ENCODE results near the gene SPATA13.
"Not testable (repeated sequence)": the region's sequence is repeated elsewhere in the genome, so short reads cannot be mapped to it uniquely, and the experiment has no call there.

Gene SPATA13

DNA sequence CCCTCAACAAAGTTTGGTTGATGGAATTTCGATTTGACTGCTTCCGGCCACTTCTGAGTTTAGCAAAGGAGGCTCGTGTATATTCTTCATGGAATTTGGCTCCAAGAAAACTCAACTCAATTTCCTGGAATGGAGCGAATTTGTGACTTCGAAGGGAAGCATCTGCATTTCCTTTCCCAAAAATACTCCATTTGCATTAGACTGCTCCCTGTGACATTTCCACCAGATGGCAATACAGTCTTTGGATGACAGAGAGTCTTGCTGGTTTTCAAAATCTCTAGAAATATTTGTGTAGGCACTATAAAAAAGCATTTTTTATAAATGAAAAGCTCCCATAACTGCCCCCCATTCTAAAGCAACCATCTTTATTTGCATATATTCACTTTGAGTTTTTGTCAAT lies 152.9 kb downstream of the SPATA13 start:
- DNase-seq (ENCODE audit: low read depth in 2 of 2): no peak

DNA sequence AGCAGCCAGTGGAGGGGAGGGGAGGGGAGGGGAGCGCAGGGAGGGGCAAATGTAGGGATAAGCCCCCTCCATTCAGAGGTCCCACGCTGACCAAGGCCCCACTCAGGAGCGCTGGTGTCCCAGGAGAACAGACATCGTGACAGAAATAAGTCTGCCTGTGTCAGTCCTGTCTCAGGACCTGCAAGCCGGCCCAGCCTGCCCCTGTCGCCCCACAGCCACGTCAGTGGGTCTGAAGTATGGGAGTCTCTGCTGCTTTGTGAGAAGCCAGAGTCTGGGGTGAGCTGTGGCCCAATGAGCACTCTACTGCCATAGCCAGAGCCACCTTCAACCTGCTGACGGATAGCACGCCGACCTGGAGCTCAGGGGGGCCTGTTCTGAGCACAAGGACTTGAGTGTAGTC lies 157.3 kb downstream of the SPATA13 start:
- DNase-seq (ENCODE audit: low read depth in 2 of 2): not testable (repeated sequence)

DNA sequence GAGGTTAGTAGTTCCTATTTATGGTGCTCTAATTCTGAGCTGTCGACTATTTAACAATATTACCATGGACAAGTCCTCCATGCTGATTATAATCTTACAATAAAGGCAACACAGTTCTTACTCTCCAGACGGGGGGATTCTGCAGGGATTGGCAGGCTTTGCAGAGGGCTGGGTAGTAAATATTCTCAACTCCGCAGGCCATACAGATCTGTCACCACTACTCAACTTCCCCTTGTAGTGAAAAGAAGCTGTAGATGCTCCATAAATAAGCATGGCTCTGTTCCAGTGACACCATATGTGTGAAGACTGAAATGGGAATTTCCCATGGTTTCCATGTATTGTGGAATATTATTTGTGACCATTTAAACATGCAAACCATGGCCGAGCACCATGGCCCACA lies 158.4 kb downstream of the SPATA13 start:
- DNase-seq (ENCODE audit: low read depth in 2 of 2): not testable (repeated sequence)

DNA sequence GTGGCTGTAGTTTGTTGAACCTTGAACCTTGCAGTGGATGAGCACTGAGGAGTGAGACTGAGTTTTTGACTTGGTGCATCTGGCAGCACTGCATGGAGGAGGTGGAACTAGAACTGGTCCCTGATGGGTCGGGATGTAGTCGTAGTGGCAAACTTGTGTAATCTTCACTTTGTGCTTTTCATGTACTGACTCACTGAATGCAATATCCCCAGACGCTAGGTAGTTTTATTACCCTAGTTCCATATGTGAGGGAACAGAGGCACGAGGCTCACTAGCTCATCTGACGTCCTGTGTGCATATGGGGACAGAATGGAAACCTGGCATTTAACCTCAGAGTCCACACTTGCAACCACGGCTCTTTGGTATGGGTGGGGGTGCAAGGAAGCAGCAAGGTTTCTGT lies 159.1 kb downstream of the SPATA13 start:
- not testable (repeated sequence) for DNase-seq (ENCODE audit: low read depth in 2 of 2)

DNA sequence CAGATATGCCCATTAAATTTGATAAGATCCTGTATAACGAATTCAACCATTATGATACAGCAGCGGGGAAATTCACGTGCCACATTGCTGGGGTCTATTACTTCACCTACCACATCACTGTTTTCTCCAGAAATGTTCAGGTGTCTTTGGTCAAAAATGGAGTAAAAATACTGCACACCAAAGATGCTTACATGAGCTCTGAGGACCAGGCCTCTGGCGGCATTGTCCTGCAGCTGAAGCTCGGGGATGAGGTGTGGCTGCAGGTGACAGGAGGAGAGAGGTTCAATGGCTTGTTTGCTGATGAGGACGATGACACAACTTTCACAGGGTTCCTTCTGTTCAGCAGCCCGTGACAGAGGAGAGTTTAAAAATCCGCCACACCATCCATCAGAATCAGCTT lies 160.9 kb downstream of the SPATA13 start:
- not testable (repeated sequence) for DNase-seq (ENCODE audit: low read depth in 2 of 2)

DNA sequence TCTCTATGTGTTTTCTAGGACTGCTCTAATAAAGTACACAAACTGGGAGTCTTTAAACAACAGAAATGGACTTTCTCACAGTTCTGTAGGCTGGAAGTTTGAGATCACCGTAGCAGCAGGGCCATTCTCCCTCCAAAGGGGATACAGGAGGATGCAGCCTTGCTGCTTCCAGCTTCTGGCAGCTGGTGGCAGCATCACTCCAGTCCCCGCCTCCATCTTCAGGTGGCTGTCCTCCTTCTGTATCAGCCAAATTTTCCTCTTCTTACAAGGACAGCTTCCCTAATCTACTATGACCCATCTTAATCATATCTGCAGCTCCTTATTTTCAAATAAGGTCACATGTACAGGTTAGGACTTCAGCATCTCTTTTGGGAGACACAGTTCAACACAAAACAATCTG lies 161.9 kb downstream of the SPATA13 start:
- not testable (repeated sequence) for DNase-seq (ENCODE audit: low read depth in 2 of 2)

GRCh38 chr13:24323036-24323738 lies 162.7 kb downstream of the SPATA13 start:
- no peak for DNase-seq (ENCODE audit: low read depth in 2 of 2)

DNA sequence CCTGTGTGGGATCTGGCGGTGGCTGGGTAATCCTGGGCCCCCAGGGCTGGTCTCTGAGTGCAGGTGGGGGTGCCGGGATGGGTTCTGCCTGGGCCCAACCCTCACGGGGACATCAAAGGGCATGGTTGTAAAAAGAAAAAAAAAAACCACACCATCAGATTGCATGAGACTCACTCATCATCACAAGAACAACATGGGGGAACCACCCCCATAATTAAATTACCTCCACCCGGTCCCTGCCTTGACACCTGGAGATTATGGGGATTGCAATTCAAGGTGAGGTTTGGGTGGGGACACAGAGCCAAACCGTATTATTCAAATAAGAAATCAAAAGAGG lies 163.2 kb downstream of the SPATA13 start:
- DNase-seq (ENCODE audit: low read depth in 2 of 2): no peak

DNA sequence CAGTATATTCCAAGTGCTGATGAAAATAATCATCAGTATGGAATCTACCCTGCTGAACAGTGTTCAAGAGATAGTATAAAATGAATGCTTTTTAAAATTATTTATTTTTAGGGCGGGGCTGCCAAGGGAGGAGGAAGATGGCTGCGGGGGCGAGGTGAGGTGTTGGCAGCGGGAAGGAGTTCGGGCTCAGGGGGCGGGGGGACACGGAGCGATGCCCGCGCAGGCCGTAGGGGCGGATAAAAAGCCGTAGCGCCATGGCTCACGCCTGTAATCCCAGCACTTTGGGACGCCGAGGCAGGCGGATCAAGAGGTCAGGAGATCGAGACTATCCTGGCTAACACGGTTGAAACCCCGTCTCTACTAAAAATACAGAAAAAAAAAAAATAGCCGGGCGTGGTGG lies 167.1 kb downstream of the SPATA13 start:
- DNase-seq (ENCODE audit: low read depth in 2 of 2): not testable (repeated sequence)

DNA sequence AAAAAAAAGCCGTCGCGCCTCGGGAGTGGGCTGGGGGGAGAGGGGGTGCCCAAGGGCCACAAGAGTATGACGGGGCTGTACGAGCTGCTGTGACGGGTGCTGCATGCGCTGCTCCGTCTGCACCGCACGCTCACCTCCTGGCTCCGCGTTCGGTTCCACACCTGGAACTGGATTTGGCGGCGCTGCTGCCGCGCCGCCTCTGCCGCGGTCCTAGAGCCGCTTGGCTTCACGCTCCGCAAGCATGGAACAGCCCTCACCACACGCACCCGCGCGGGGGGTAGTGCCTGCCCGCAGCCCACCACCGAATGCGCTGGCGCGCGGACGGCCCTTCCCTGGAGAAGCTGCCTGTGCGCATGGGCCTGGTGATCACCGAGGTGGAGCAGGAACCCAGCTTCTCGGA lies 167.6 kb downstream of the SPATA13 start:
- no peak for DNase-seq (ENCODE audit: low read depth in 2 of 2)

GRCh38 chr13:24338721-24339120 lies 178.2 kb downstream of the SPATA13 start:
- no peak for DNase-seq (ENCODE audit: low read depth in 2 of 2)

DNA sequence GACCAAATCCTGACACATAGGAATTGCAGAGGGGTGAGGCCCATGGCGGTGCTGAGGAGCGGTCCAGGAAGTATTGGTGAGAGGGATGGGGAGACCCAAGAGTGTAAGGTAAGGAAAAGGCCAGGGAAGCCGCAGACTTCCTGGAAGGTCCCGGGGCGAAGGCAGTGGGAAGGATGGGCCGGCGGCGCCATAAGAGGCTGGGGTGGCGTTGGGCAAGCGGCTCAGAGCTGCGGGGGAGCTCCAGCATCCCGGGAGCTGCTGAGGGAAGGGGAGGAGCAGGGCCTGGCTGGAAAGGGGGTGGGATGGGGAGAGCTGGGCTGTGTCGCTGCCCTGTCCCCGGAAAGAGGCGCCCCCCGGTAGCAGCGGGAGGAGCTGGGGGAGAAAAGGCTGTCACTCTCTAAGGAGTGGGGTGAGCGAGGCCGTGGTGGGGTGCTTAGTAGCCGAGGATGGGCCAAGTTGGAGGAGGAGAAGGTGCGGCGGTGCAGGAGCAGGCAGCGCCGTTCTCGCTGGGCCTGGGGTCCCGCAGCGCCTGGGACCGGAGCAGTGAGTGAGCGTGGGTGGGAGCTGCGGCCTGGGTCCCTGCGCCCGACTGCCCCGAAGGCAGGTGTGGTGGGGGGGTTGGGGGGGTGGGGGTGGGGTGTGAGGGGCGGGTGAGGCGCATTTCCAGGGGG lies 179.6 kb downstream of the SPATA13 start:
- no peak for DNase-seq (ENCODE audit: low read depth in 2 of 2)

DNA sequence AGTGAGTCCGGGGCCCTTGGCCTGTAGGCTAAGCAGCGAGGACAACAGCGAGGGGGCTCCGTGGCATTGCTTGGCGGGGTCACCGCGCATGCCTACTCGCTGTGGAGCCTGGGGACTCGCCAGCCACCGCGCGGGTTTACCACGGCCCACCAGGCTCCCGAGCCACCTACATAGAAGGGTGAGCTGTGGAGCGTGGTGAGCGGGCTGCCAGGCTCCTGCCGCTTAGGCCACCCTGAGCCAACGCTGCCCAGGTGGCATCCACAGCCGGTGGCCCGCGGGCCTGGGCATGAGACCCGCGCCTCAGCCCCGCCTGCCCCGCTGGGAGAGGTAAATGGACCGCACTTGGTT lies 180.1 kb downstream of the SPATA13 start:
- no peak for DNase-seq (ENCODE audit: low read depth in 2 of 2)

DNA sequence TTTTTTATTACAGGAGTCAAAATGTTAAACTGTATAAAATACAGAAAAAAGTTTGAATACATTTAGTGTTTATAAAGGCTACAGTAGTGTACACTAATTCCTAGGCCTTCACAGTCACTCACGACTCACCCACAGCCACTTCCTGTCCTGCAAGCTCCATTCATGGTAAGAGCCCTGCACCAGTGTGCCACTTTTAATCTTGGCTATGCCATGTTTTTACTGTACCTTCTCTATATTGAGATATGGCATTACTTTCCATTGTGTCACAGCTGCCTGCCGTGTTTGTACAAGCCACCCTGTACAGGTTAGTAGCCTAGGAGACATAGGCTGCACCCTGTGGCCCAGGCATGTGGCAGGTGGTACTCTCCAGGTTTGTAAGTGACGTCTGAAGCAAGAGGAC lies 180.9 kb downstream of the SPATA13 start:
- DNase-seq (ENCODE audit: low read depth in 2 of 2): no peak

DNA sequence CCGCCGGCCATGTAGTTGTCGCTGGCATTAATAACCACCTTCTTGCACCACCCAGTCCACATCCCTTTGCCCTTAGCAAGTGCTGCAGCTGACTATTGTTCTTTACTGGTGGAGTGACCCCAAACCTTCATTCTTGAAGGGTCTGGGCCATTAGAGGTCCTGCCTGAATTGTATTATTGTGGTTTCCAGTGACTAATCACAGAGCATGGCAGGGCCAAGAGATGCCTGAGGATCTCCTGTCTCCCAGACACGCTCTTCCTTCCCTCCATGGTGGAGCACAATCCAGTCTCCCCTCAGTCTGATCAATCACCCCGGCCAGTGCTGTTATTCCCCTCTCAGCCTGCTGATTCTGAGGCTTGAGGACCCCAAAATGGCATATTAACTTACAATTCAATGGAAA lies 187.9 kb downstream of the SPATA13 start:
- DNase-seq (ENCODE audit: low read depth in 2 of 2): no peak

- no peak for DNase-seq (ENCODE audit: low read depth in 2 of 2)
These were observed 188.4 kb downstream of the SPATA13 start for GRCh38 chr13:24348797-24349515.

GRCh38 chr13:24349778-24350664 lies 189.5 kb downstream of the SPATA13 start:
- DNase-seq (ENCODE audit: low read depth in 2 of 2): not testable (repeated sequence)

DNA sequence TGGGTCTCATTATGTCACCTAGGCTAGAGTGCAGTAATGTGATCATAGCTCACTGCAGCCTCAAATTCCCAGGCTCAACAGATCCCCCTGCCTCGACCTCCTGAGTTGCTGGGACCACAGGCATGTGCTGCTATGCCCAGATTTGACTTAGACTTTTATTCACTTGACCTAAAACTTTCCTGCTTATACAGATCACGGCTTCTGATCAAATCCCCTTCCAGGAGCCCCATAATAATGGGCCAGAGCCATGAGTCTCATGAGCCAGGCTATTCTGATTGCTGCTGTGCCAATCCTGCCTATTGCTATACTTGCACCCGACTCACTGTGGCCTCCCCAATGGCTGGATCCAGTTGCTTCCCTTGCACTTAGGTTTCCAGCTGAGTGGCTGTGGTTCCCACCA lies 190.9 kb downstream of the SPATA13 start:
- DNase-seq (ENCODE audit: low read depth in 2 of 2): no peak

- DNase-seq (ENCODE audit: low read depth in 2 of 2): no peak
These were observed 193.2 kb downstream of the SPATA13 start for GRCh38 chr13:24353736-24354135.

- no peak for DNase-seq (ENCODE audit: low read depth in 2 of 2)
These were observed 194.6 kb downstream of the SPATA13 start for GRCh38 chr13:24355103-24355502.

DNA sequence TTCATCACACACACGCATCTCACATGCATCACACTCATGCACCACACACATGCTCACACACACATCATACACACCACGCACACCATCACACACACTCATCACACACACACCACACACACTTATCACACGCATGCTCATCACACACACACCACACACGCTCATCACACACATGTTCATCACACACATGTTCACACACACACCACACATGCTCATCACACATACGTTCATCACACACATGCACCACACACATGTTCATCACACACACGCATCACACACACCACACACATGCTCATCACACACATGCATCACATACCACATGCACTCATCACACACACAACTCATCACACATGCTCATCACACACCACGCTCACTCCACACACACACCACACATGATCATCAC lies 195.8 kb downstream of the SPATA13 start:
- no peak for DNase-seq (ENCODE audit: low read depth in 2 of 2)
